Suppressor macrophage treated with lipopolysaccharide for 4 hours (primary cell): Measurements from ENCODE around the gene UBE2H.
"Not testable (repeated sequence)": the region's sequence is repeated elsewhere in the genome, so short reads cannot be mapped to it uniquely, and the experiment has no call there.

Experiments
- DNase-seq: peaks from one replicate; pipeline ENCODE4 v3.0.0-alpha.2; 2020

The UBE2H gene

GRCh38 chr7:129804890-129805719, 147.7 kb downstream of the UBE2H start:
- DNase-seq = no peak

- no peak for DNase-seq
Measured at GRCh38 chr7:129804111-129804889, 148.5 kb downstream of the UBE2H start.

- no peak for DNase-seq
Measured at GRCh38 chr7:129803546-129804081, 149.1 kb downstream of the UBE2H start.

- no peak for DNase-seq
Measured at GRCh38 chr7:129801882-129802281, 150.9 kb downstream of the UBE2H start.

GRCh38 chr7:129800901-129801300, 151.9 kb downstream of the UBE2H start:
- DNase-seq = no peak

GRCh38 chr7:129799350-129799955, 153.3 kb downstream of the UBE2H start:
- DNase-seq = no peak

- no peak for DNase-seq
Measured at GRCh38 chr7:129798616-129799349, 154.0 kb downstream of the UBE2H start.

- DNase-seq = no peak
Measured at GRCh38 chr7:129797214-129797789, 155.5 kb downstream of the UBE2H start.

- no peak for DNase-seq
Measured at GRCh38 chr7:129796186-129796775, 156.5 kb downstream of the UBE2H start.

- not testable (repeated sequence) for DNase-seq
Measured at GRCh38 chr7:129794461-129794860, 158.3 kb downstream of the UBE2H start.

GRCh38 chr7:129793506-129794310, 159.1 kb downstream of the UBE2H start:
- DNase-seq = no peak

- DNase-seq = no peak
Measured at GRCh38 chr7:129792721-129793120, 160.0 kb downstream of the UBE2H start.

GRCh38 chr7:129790136-129790535, 162.6 kb downstream of the UBE2H start:
- DNase-seq = no peak

GRCh38 chr7:129789652-129790051, 163.1 kb downstream of the UBE2H start:
- no peak for DNase-seq

- no peak for DNase-seq
Measured at GRCh38 chr7:129789000-129789399, 163.8 kb downstream of the UBE2H start.

- no peak for DNase-seq
Measured at GRCh38 chr7:129786825-129787563, 165.8 kb downstream of the UBE2H start.

- DNase-seq = no peak
Measured at GRCh38 chr7:129785685-129786514, 166.9 kb downstream of the UBE2H start.

- peak; percentile 61 for DNase-seq
Measured at GRCh38 chr7:129784783-129785684, 167.7 kb downstream of the UBE2H start.
